Spinal cord (tissue), 10 donors: ENCODE measurements around the gene COL27A1. TPM values are rescaled to one million over a fixed set of nuclear protein-coding genes. Genes with fewer than 3 reads are reported as not detected.
A peak's percentile ranks its signal among the peaks of the same experiment; 100 is the strongest.

Experiments
- DNase-seq, 6 donors: peaks; one replicate each; pipeline versions ENCODE4 v3.0.0 to v3.0.0-alpha.2; 2013 to 2015; ENCODE audit warnings: low spot score in 6 of 6, low read depth in 4 of 6
- H3K27ac ChIP-seq: one replicate; pipeline ENCODE4 v1.5.1; 2013; ENCODE audit warnings: low read depth, low read length, control low read depth
- H3K27me3 ChIP-seq: one replicate; pipeline ENCODE4 v1.6.1; 2013; ENCODE audit warnings: low read length; ENCODE audit not compliant: control insufficient read depth, insufficient read depth
- H3K36me3 ChIP-seq: one replicate; pipeline ENCODE4 v1.6.1; 2013; ENCODE audit warnings: low read length; ENCODE audit not compliant: control insufficient read depth, insufficient read depth
- H3K4me1 ChIP-seq: one replicate; pipeline ENCODE4 v1.6.1; 2013; ENCODE audit warnings: low read length; ENCODE audit not compliant: control insufficient read depth, insufficient read depth
- H3K4me3 ChIP-seq: one replicate; pipeline ENCODE4 v1.5.1; 2013; ENCODE audit warnings: low read depth, low read length, control low read depth
- H3K9me3 ChIP-seq: one replicate; pipeline ENCODE4 v1.6.1; 2013; ENCODE audit warnings: low read length; ENCODE audit not compliant: control insufficient read depth, insufficient read depth
- whole genome bisulfite sequencing: methylation state at CpG from one replicate; pipeline ENCODE4 v1.1.5; 2013; ENCODE audit warnings: missing lambda C conversion rate; ENCODE audit not compliant: insufficient coverage; 5-methylcytosine and 5-hydroxymethylcytosine counted together
- polyA plus RNA-seq, 2 donors: library from polyadenylated mRNA; unstranded; fragments of 120-200 nt; gene quantifications; one replicate each; pipeline ENCODE4 v1.2.1, GENCODE V29; 2013; ENCODE audit not compliant: insufficient read length in 2 of 2
- total RNA-seq, 2 donors: library from RNA; depleted of rRNA in 1 of 2; stranded (reverse); fragments of 120-200 nt in 1 of 2; fragments of >200 nt in 1 of 2; gene quantifications; one replicate each; pipeline versions ENCODE4 v1.2.3 to v1.2.4, GENCODE V29; 2013 to 2014
- donor health status: healthy.

Gene COL27A1
- total and polyA plus RNA-seq, 4 donors, result 8.4 to 21.9 (median 15.4) TPM

DNA sequence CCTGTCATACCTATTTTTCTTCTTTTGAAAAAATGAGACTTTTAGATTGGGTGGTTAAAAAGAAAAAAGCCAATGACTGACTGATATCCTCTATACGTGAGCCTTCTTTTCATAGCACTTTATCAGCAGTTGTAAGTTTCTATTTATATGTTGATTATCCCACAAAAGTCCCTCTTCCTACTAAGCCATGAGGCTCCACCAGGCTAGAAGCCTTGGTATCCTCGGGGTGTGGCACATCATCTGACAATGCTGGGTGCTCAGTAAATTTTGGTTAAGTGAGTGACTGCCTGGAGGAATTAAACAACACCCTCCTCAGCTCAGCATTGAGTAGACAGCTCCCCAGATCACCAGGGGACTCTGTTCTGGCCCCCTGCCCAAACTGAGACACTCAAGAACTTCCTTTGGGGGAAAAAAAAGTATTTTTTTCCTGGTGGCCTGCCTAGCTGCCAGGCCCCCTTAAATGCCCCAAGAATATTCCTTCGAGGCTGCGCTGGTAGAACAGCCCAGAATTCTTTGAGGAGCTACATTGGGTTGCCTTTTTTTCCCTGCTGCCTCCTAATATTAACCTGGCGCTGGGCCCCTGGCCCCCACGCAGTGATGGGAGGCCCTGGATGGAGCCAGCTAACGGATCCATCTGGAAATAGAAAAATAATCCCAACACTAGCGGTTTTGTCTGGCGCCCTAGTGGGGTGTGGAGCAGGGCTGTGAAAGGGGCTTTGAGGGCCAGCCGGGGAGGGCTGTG, 23.4 kb upstream of the COL27A1 start:
- Histone ChIP-seq H3K27ac (no peak overlapping the region), H3K4me1 (peaks cover 5% of the 10 kb centered on the region), H3K27me3 (peaks cover 2% of the 10 kb centered on the region), H3K9me3 (peaks cover 4% of the 10 kb centered on the region), H3K36me3 (no peaks in the 10 kb centered on the region), H3K4me3 (no peak overlapping the region)
- DNase-seq, result no peak
- 91% methylated on average over 5 of the region's 10 CpGs for WGBS

DNA sequence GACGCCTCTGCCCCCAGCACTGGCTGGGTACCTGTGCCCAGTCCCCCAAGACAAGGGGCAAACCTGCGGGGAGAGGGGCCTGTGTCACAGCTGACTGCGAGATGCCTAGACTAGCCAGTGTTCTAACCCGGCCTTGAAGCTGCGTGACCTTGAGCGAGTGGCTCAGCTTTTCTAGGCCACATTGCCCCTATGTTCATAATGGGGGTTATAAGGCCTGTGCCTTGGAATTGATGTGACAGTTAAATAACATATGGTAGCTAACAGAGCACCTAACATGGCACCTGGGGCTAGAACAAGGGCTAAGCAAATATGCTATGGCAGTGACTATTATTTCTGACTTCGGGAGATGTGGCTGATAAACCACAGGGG, 22.8 kb upstream of the COL27A1 start:
- peaks cover 5% of the 10 kb centered on the region for H3K4me1 ChIP-seq
- H3K4me3 ChIP-seq, result no peak overlapping the region
- 95% methylated on average over 2 of the region's 7 CpGs for WGBS
- no peaks in the 10 kb centered on the region for H3K27me3 ChIP-seq
- DNase-seq, result no peak
- peaks cover 2% of the 10 kb centered on the region for H3K9me3 ChIP-seq
- no peaks in the 10 kb centered on the region for H3K36me3 ChIP-seq
- H3K27ac ChIP-seq, result no peak overlapping the region

DNA sequence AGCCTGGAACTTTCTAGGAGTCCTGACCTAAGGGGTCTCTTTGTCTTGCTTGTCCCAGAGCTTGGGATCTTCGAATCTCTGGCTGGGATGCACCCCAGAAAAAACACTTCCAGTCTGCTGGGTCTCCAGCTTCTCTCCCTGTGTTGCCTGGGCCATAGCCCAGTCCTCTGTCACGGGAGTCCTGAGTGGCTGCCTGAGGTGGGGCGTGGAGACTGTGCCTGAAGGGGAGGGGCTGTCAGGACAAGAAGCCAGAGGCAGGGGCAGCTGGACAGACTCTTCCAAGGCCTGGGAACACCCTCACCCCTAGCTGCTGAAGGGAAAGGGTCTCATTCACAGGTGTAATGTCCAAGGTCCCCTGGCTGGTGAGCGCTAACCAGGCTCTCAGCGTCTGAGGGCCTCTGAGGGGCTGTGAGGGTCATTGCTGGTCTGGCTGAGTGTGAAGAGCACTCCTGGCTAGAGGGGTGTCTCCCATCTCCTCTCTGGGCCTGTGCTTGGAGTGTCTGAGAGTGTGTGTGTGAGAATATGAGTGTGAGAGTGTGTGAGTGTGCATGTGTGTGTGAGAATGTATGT, 20.4 kb upstream of the COL27A1 start:
- no peak for DNase-seq
- Histone ChIP-seq H3K27ac (no peak overlapping the region), H3K36me3 (no peaks in the 10 kb centered on the region), H3K27me3 (no peaks in the 10 kb centered on the region), H3K4me3 (no peak overlapping the region), H3K9me3 (no peaks in the 10 kb centered on the region), H3K4me1 (peaks cover 11% of the 10 kb centered on the region)
- 51% methylated on average over 5 of the region's 5 CpGs for WGBS

DNA sequence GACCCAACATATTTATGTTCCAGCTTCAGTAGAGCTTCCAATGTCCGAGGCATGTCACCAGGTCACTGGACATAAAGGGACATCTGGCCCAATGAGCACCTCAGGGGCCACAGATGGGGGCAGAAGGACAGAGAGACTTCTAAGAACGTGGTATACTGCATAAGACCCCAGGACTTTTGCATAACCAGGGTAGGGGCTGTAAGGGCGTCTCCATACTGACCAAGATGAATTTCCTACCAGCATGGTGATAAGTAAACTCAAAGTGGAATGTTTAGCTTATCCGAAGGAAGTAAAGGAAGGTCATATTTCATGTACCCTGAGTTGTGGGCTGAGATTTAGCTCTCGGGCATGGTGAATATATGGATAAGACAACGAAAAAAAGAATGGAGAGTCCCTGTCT, 17.5 kb upstream of the COL27A1 start:
- H3K9me3 ChIP-seq, result no peaks in the 10 kb centered on the region
- H3K27me3 ChIP-seq, result peaks cover 5% of the 10 kb centered on the region
- 90% methylated on average over 5 of the region's 6 CpGs for WGBS
- no peak for DNase-seq
- H3K4me3 ChIP-seq, result no peak overlapping the region
- no peaks in the 10 kb centered on the region for H3K36me3 ChIP-seq
- H3K27ac ChIP-seq, result no peak overlapping the region
- H3K4me1 ChIP-seq, result peaks cover 6% of the 10 kb centered on the region

DNA sequence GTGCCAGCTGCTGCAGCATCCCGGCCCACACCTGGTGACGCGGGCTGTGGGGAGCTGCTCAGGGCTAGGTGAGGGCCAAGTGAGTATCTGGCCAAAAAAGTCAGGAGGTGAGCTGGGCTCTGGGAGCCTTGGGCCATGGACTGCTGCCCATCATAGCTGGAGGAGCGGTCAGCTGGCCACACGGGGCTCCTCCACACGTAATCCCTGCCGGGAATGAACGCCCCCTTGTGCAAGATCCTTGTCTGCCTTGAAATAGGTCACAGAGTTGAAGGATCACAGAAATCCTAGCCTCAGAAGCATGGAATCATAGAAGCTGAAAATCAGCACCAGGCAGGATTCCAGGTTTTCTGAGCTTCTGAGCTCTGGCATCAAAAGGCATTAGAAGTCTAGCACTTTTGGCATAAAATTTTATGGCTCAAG, 16.8 kb upstream of the COL27A1 start:
- H3K4me1 ChIP-seq, result peaks cover 6% of the 10 kb centered on the region
- no peaks in the 10 kb centered on the region for H3K9me3 ChIP-seq
- no peak overlapping the region for H3K4me3 ChIP-seq
- H3K27ac ChIP-seq, result no peak overlapping the region
- H3K36me3 ChIP-seq, result no peaks in the 10 kb centered on the region
- DNase-seq, result no peak
- 89% methylated on average over 8 of the region's 8 CpGs for WGBS
- H3K27me3 ChIP-seq, result peaks cover 5% of the 10 kb centered on the region

DNA sequence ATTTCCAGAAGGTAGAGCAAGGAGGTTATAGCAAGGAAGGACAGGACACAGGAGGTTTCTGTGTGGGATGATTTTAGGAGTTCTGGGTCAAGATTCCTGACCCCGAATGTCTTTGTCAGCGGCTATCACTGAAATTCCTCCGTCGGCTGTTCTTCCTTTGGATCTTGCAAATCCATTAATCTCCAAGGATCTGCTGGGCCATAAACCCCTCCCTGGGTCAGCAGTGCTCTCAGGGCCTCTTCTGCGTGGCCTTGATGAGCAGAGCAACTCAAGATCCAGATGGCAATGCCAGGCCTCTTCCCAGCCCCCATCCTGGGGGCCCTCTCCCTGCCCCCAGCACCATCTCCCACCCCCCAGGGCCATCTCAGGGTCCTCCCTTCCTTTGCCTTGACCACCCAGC, 16.3 kb upstream of the COL27A1 start:
- peaks cover 5% of the 10 kb centered on the region for H3K27me3 ChIP-seq
- no peaks in the 10 kb centered on the region for H3K9me3 ChIP-seq
- no peak overlapping the region for H3K4me3 ChIP-seq
- peaks cover 6% of the 10 kb centered on the region for H3K4me1 ChIP-seq
- no peaks in the 10 kb centered on the region for H3K36me3 ChIP-seq
- no peak for DNase-seq
- 87% methylated on average over 5 of the region's 5 CpGs for WGBS
- H3K27ac ChIP-seq, result no peak overlapping the region

DNA sequence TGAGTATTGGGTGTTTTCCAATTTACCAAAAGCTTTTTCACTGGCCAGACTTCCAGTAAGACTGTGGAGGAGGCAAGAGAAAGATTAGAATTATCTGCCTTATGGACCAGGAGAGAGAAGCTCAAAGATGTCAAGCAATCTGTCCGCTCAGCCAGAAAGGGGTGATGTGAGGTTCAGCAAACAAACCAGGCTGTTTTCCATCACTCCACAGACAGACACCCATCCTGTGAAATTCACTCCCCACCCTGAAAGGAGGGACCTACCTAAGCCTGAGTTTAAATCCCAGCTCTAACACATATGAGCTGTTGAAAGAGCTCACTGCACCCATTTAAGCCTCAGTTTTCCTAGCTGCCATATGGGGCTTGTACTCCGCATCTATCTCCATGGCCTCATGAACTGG, 14.9 kb upstream of the COL27A1 start:
- Histone ChIP-seq H3K27me3 (peaks cover 7% of the 10 kb centered on the region), H3K27ac (no peak overlapping the region), H3K9me3 (no peaks in the 10 kb centered on the region), H3K36me3 (no peaks in the 10 kb centered on the region), H3K4me1 (peaks cover 6% of the 10 kb centered on the region), H3K4me3 (no peak overlapping the region)
- no peak for DNase-seq
- 100% methylated on average over 1 of the region's 2 CpGs for WGBS

DNA sequence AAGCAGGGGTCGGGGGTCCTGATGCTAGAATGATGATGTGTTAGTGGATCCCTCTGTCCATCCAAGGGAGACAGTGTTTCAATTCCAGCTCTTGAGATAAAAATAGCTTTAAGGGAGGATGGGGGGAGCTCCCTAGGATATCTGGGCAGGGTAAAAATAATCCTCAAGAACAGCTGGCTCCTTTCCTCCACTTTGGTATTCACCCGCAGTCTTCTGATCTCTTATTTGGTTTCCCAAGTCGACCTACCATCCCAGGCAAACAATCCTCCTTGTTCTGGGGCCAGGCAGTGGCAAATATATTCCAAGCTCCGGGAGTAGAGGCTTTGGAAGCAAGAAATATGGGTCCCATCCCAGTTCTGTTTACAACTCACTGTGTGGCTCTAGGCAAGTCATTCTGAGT, 14.5 kb upstream of the COL27A1 start:
- DNase-seq, result no peak
- peaks cover 7% of the 10 kb centered on the region for H3K27me3 ChIP-seq
- 50% methylated on average over 2 of the region's 4 CpGs for WGBS
- H3K9me3 ChIP-seq, result no peaks in the 10 kb centered on the region
- H3K36me3 ChIP-seq, result no peaks in the 10 kb centered on the region
- H3K4me1 ChIP-seq, result peaks cover 6% of the 10 kb centered on the region
- H3K27ac ChIP-seq, result no peak overlapping the region
- H3K4me3 ChIP-seq, result no peak overlapping the region

DNA sequence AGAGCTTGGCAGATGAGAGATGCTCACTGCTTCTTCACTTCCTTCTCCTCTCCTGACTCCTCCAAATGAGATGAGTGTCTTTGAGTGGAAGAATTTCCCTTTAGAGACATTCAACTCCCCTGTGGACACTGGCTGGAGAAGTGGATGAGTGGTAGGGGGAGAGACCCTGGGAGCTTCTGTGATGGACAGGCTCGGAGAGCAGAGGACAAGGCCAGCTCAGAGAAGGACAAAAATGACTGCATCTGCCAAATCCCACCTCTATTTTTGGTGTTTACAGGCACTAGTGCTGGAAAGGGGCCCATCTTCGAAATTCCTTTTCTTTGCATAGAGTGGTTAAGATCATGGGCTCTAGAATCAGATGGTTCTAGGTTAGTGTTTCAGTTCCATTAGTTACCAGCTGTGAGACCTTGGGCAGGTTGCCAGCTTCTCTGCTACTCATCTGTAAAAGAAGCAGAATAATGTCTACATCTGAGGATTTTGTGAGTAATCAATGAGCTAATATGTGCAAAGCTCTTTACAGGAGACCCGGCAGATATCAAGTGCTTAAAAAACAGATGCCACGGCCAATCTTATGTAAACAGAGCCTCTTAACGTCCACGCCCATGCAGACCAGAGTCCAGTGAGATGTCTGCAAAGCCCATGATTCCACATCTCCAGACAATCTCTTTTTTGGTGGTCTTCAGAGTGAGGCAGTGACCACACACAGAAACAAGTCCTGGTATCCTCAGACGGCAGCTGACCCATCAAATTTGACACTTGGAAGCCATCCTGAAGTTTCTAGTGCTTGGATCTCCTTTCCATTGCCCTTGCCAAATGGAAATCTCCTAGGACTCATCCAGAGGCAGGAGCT, 13.6 kb upstream of the COL27A1 start:
- peak in 1 of 6 donors; percentile 39 for DNase-seq
- H3K27ac ChIP-seq, result no peak overlapping the region

More for the DNA sequence above, 13.6 kb upstream of the COL27A1 start:
- Histone ChIP-seq H3K36me3 (no peaks in the 10 kb centered on the region), H3K9me3 (no peaks in the 10 kb centered on the region), H3K27me3 (peaks cover 7% of the 10 kb centered on the region), H3K4me1 (peaks cover 6% of the 10 kb centered on the region), H3K4me3 (no peak overlapping the region)
- 55% methylated on average over 5 of the region's 7 CpGs for WGBS
